CD8-positive, alpha-beta memory T cell (primary cell): ENCODE data around the gene CST9. TPM values are rescaled to one million over a fixed set of nuclear protein-coding genes. Genes with fewer than 3 reads are reported as not detected.

Source experiments
- polyA plus RNA-seq: library from polyadenylated mRNA; unstranded; fragments of 300-500 nt; fragmentation: Illumina TruSeq; gene quantifications from one replicate; pipeline ENCODE4 v1.2.3, GENCODE V29; 2021
- total RNA-seq, 2 experiments: library from RNA; stranded (reverse); gene quantifications; one replicate each; pipeline ENCODE4 v1.2.3, GENCODE V29; 2021

CST9 gene
- total and polyA plus RNA-seq, 3 experiments from 2014 or later, result not detected

Other genes starting within 250 kb of the CST9 start
- 10 to 100 TPM; 11.9 to 12.5 TPM for gene GZF1, start 243.7 kb downstream of the CST9 start, total RNA-seq
- gene GZF1, start 243.7 kb downstream of the CST9 start, polyA plus RNA-seq, result 3.8 TPM
- gene NAPB, start 184.4 kb downstream of the CST9 start, total RNA-seq, result 1 to 10 TPM; 7.4 to 7.6 TPM
- 5.2 TPM for gene NAPB, start 184.4 kb downstream of the CST9 start, polyA plus RNA-seq
- gene CSTL1, start 166.2 kb downstream of the CST9 start, total RNA-seq, result not detected
- gene CSTL1, start 166.2 kb downstream of the CST9 start, polyA plus RNA-seq, result not detected
- gene CST11, start 153.0 kb downstream of the CST9 start, total RNA-seq, result not detected
- not detected for gene CST11, start 153.0 kb downstream of the CST9 start, polyA plus RNA-seq
- not detected for gene CST8, start 114.8 kb downstream of the CST9 start, total RNA-seq
- not detected for gene CST8, start 114.8 kb downstream of the CST9 start, polyA plus RNA-seq
- not detected for gene CST9L, start 37.4 kb downstream of the CST9 start, total RNA-seq
- not detected for gene CST9L, start 37.4 kb downstream of the CST9 start, polyA plus RNA-seq
- gene CST3, start 32.0 kb upstream of the CST9 start, total RNA-seq, result 1 to 10 TPM; 3.0 to 5.3 TPM
- 4.9 TPM for gene CST3, start 32.0 kb upstream of the CST9 start, polyA plus RNA-seq
- gene CST4, start 83.1 kb upstream of the CST9 start, total RNA-seq, result not detected
- gene CST4, start 83.1 kb upstream of the CST9 start, polyA plus RNA-seq, result not detected
- not detected for gene CST1, start 145.0 kb upstream of the CST9 start, total RNA-seq
- not detected for gene CST1, start 145.0 kb upstream of the CST9 start, polyA plus RNA-seq
- not detected for gene CST2, start 220.8 kb upstream of the CST9 start, total RNA-seq
- not detected for gene CST2, start 220.8 kb upstream of the CST9 start, polyA plus RNA-seq